ENCODE results near the gene ENTPD7.

GRCh38 chr10:99611326-99611725, 48.0 kb upstream of the ENTPD7 start:
- TF ChIP-seq CTCF (conservative IDR thresholded peaks at IDR 0.05) (no peak), ZFX (IDR thresholded peaks at IDR 0.05) (no peak)

Data from C4-2B (cell line).